ENCODE measurements around the gene MRPL55.

MRPL55 gene

GRCh38 chr1:228108742-228109072 is 392 bp downstream of the MRPL55 start:
- no peak for TF ChIP-seq CTCF (conservative IDR thresholded peaks at IDR 0.05; ENCODE audit: low read length)
- no peak for DNase-seq (ENCODE audit: low read depth)
- peak overlapping the region; percentile 98 for H3K4me3 ChIP-seq (ENCODE audit: low read length)

- H3K4me3 ChIP-seq (ENCODE audit: low read length) = peak overlapping the region; percentile 98
- DNase-seq (ENCODE audit: low read depth) = no peak
- TF ChIP-seq CTCF (conservative IDR thresholded peaks at IDR 0.05; ENCODE audit: low read length) = no peak
Measured at GRCh38 chr1:228108055-228108690, 926 bp downstream of the MRPL55 start.

GRCh38 chr1:228107636-228108035 is 1.5 kb downstream of the MRPL55 start:
- no peak for TF ChIP-seq CTCF (conservative IDR thresholded peaks at IDR 0.05; ENCODE audit: low read length)
- DNase-seq (ENCODE audit: low read depth) = no peak
- no peak overlapping the region for H3K4me3 ChIP-seq (ENCODE audit: low read length)

- no peak overlapping the region for H3K4me3 ChIP-seq (ENCODE audit: low read length)
- no peak for DNase-seq (ENCODE audit: low read depth)
- no peak for TF ChIP-seq CTCF (conservative IDR thresholded peaks at IDR 0.05; ENCODE audit: low read length)
Measured at GRCh38 chr1:228106800-228107054, 2.4 kb downstream of the MRPL55 start.

- no peak for TF ChIP-seq CTCF (conservative IDR thresholded peaks at IDR 0.05; ENCODE audit: low read length)
- no peak overlapping the region for H3K4me3 ChIP-seq (ENCODE audit: low read length)
- DNase-seq (ENCODE audit: low read depth) = no peak
Measured at GRCh38 chr1:228105996-228106799, 2.9 kb downstream of the MRPL55 start.

- H3K4me3 ChIP-seq (ENCODE audit: low read length) = no peak overlapping the region
- DNase-seq (ENCODE audit: low read depth) = no peak
- TF ChIP-seq CTCF (conservative IDR thresholded peaks at IDR 0.05; ENCODE audit: low read length) = no peak
Measured at GRCh38 chr1:228105270-228105995, 3.7 kb downstream of the MRPL55 start.
